GM23338 (cell line): ENCODE results near the gene TNS3. TPM values are rescaled to one million over a fixed set of nuclear protein-coding genes. Genes with fewer than 3 reads are reported as not detected.

Experiments used
- ATAC-seq: fragments of 200-7000 bp; cut with Tn5 transposase; 3 replicates; pipeline ENCODE4 v1.9.1; 2020
- DNase-seq: peaks from one replicate; pipeline ENCODE4 v3.0.0-alpha.2; 2015; ENCODE audit warnings: low spot score
- H2AFZ ChIP-seq: fragments of 200-600 bp; sonication (generic); 2 replicates; pipeline ENCODE4 v1.8.0; 2016; ENCODE audit warnings: antibody characterized with exemption, mild to moderate bottlenecking, moderate library complexity
- H3F3A ChIP-seq: fragments of 200-600 bp; sonication (generic); replicated peaks from 2 replicates; pipeline ENCODE4 v1.8.0; 2017; ENCODE audit warnings: antibody characterized with exemption, mixed run types, low read depth
- H3K27ac ChIP-seq: fragments of 200-600 bp; sonication (generic); 2 replicates; pipeline ENCODE4 v1.6.1; 2016; ENCODE audit warnings: low read depth
- H3K27me3 ChIP-seq: fragments of 200-600 bp; sonication (generic); 2 replicates; pipeline ENCODE4 v1.8.0; 2016; ENCODE audit warnings: mild to moderate bottlenecking, mixed run types, moderate library complexity; ENCODE audit not compliant: insufficient read depth
- H3K36me3 ChIP-seq: fragments of 200-600 bp; sonication (generic); 2 replicates; pipeline ENCODE4 v1.8.0; 2016; ENCODE audit warnings: mild to moderate bottlenecking; ENCODE audit not compliant: insufficient read depth
- H3K4me1 ChIP-seq: fragments of 200-600 bp; sonication (generic); 2 replicates; pipeline ENCODE4 v1.8.0; 2016; ENCODE audit warnings: mild to moderate bottlenecking, moderate library complexity; ENCODE audit not compliant: insufficient read depth
- H3K4me2 ChIP-seq: fragments of 200-600 bp; sonication (generic); 2 replicates; pipeline ENCODE4 v1.7.1; 2017; ENCODE audit warnings: mixed run types
- H3K4me3 ChIP-seq: fragments of 200-600 bp; sonication (generic); 2 replicates; pipeline ENCODE4 v1.6.1; 2016; ENCODE audit warnings: mixed run types
- H3K79me2 ChIP-seq: fragments of 200-600 bp; sonication (generic); replicated peaks from 2 replicates; pipeline ENCODE4 v1.8.0; 2017; ENCODE audit warnings: mild to moderate bottlenecking; ENCODE audit not compliant: insufficient read depth
- H3K9me2 ChIP-seq: fragments of 200-600 bp; sonication (generic); 2 replicates; pipeline ENCODE4 v1.8.0; 2017; ENCODE audit not compliant: insufficient read depth
- H4K20me1 ChIP-seq: fragments of 200-600 bp; sonication (generic); replicated peaks from 2 replicates; pipeline ENCODE4 v1.8.0; 2017; ENCODE audit warnings: mild to moderate bottlenecking; ENCODE audit not compliant: insufficient read depth
- H3K27ac Mint-ChIP-seq: 2 replicates; pipeline ENCODE4 v1.8.0; 2020; ENCODE audit warnings: inconsistent platforms, mild to moderate bottlenecking, moderate library complexity, mixed read lengths
- H3K27me3 Mint-ChIP-seq: 3 replicates; pipeline ENCODE4 v1.8.0; 2022; ENCODE audit warnings: low read depth, mild to moderate bottlenecking, moderate library complexity, mixed read lengths, inconsistent platforms; ENCODE audit not compliant: insufficient read depth, poor library complexity
- H3K36me3 Mint-ChIP-seq: 3 replicates; pipeline ENCODE4 v1.8.0; 2021; ENCODE audit warnings: low read depth, mild to moderate bottlenecking, inconsistent platforms, moderate library complexity, mixed read lengths
- H3K4me1 Mint-ChIP-seq: 3 replicates; pipeline ENCODE4 v1.8.0; 2020; ENCODE audit warnings: mild to moderate bottlenecking, inconsistent platforms, mixed read lengths
- H3K4me3 Mint-ChIP-seq: 3 replicates; pipeline ENCODE4 v1.8.0; 2021; ENCODE audit warnings: moderate library complexity, mild to moderate bottlenecking, inconsistent platforms, mixed read lengths
- H3K9me3 Mint-ChIP-seq: 3 replicates; pipeline ENCODE4 v1.8.0; 2020; ENCODE audit warnings: moderate library complexity, mild to moderate bottlenecking, inconsistent platforms, mixed read lengths
- EZH2phosphoT487 ChIP-seq: fragments of 200-600 bp; sonication (generic); IDR thresholded peaks from one replicate; pipeline ENCODE4 v1.8.1; 2018; ENCODE audit warnings: antibody characterized with exemption; ENCODE audit not compliant: unreplicated experiment
- JUNB ChIP-seq: IDR thresholded peaks from one replicate; pipeline ENCODE4 v1.6.1; 2016; ENCODE audit warnings: antibody characterized with exemption; ENCODE audit not compliant: unreplicated experiment
- NANOG ChIP-seq: IDR thresholded peaks from 2 replicates; pipeline ENCODE4 v1.6.1; 2016; ENCODE audit warnings: antibody characterized with exemption, borderline replicate concordance
- ZNF114 ChIP-seq: fragments of 250-450 bp; sonication (Bioruptor Pico); IDR thresholded peaks from 2 replicates; pipeline ENCODE4 v1.5.0; 2020; ENCODE audit warnings: mild to moderate bottlenecking, moderate library complexity
- ZNF331 ChIP-seq: fragments of 250-450 bp; sonication (Bioruptor Pico); IDR thresholded peaks from 2 replicates; pipeline ENCODE4 v1.5.0; 2020; ENCODE audit warnings: low read depth, mild to moderate bottlenecking, moderate library complexity
- polyA plus RNA-seq: library from polyadenylated mRNA; unstranded; fragments of >200 nt; fragmentation: Nextera tagmentation; extraction: Ambion mirVana; gene quantifications from 2 replicates; pipeline ENCODE4 v1.2.1, GENCODE V29; 2016
- total RNA-seq: library from RNA; depleted of rRNA; stranded (reverse); fragments of >200 nt; shearing (Covaris generic); gene quantifications from 2 replicates; pipeline ENCODE4 v1.2.3, GENCODE V29; 2014
- TF ChIP-seq, protein P1 (sequence below): fragments of 250-450 bp; sonication (Bioruptor Pico); IDR thresholded peaks from 2 replicates; pipeline ENCODE4 v1.5.0; 2020; ENCODE audit warnings: mild to moderate bottlenecking, moderate library complexity
- TF ChIP-seq, protein P2 (sequence below), 2 experiments: fragments of 200-600 bp in 1 of 2; sonication (generic) in 1 of 2; conservative IDR thresholded peaks; 2 replicates each; pipeline versions ENCODE4 v1.5.1 to v1.6.1; 2016 to 2017; ENCODE audit warnings: antibody characterized with exemption in 2 of 2, low read depth in 2 of 2, mild to moderate bottlenecking in 2 of 2, moderate library complexity in 1 of 2

Gene TNS3
- total and polyA plus RNA-seq, 2 experiments from 2014 or later: 6.2 to 28.7 TPM

- H3K4me1 ChIP-seq: no peaks in the 10 kb centered on the region
- H3K4me3 Mint-ChIP-seq: no peak overlapping the region
- H3K36me3 ChIP-seq: peaks cover 7% of the 10 kb centered on the region; the same call in 1 of the 2 replicates
- peaks cover 33% of the 10 kb centered on the region for H3K9me3 Mint-ChIP-seq
- TF ChIP-seq, protein P1, sequence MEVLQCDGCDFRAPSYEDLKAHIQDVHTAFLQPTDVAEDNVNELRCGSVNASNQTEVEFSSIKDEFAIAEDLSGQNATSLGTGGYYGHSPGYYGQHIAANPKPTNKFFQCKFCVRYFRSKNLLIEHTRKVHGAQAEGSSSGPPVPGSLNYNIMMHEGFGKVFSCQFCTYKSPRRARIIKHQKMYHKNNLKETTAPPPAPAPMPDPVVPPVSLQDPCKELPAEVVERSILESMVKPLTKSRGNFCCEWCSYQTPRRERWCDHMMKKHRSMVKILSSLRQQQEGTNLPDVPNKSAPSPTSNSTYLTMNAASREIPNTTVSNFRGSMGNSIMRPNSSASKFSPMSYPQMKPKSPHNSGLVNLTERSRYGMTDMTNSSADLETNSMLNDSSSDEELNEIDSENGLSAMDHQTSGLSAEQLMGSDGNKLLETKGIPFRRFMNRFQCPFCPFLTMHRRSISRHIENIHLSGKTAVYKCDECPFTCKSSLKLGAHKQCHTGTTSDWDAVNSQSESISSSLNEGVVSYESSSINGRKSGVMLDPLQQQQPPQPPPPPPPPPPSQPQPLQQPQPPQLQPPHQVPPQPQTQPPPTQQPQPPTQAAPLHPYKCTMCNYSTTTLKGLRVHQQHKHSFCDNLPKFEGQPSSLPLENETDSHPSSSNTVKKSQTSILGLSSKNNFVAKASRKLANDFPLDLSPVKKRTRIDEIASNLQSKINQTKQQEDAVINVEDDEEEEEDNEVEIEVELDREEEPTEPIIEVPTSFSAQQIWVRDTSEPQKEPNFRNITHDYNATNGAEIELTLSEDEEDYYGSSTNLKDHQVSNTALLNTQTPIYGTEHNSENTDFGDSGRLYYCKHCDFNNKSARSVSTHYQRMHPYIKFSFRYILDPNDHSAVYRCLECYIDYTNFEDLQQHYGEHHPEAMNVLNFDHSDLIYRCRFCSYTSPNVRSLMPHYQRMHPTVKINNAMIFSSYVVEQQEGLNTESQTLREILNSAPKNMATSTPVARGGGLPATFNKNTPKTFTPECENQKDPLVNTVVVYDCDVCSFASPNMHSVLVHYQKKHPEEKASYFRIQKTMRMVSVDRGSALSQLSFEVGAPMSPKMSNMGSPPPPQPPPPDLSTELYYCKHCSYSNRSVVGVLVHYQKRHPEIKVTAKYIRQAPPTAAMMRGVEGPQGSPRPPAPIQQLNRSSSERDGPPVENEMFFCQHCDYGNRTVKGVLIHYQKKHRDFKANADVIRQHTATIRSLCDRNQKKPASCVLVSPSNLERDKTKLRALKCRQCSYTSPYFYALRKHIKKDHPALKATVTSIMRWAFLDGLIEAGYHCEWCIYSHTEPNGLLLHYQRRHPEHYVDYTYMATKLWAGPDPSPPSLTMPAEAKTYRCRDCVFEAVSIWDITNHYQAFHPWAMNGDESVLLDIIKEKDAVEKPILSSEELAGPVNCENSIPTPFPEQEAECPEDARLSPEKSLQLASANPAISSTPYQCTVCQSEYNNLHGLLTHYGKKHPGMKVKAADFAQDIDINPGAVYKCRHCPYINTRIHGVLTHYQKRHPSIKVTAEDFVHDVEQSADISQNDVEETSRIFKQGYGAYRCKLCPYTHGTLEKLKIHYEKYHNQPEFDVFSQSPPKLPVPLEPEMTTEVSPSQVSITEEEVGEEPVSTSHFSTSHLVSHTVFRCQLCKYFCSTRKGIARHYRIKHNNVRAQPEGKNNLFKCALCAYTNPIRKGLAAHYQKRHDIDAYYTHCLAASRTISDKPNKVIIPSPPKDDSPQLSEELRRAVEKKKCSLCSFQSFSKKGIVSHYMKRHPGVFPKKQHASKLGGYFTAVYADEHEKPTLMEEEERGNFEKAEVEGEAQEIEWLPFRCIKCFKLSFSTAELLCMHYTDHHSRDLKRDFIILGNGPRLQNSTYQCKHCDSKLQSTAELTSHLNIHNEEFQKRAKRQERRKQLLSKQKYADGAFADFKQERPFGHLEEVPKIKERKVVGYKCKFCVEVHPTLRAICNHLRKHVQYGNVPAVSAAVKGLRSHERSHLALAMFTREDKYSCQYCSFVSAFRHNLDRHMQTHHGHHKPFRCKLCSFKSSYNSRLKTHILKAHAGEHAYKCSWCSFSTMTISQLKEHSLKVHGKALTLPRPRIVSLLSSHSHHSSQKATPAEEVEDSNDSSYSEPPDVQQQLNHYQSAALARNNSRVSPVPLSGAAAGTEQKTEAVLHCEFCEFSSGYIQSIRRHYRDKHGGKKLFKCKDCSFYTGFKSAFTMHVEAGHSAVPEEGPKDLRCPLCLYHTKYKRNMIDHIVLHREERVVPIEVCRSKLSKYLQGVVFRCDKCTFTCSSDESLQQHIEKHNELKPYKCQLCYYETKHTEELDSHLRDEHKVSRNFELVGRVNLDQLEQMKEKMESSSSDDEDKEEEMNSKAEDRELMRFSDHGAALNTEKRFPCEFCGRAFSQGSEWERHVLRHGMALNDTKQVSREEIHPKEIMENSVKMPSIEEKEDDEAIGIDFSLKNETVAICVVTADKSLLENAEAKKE (CRISPR knock-in tag): no peak
- H3K4me1 Mint-ChIP-seq: no peaks in the 10 kb centered on the region; the same call in 2 of the 3 replicates
- no peak overlapping the region for H3K4me3 ChIP-seq
- H3K27me3 ChIP-seq: no peaks in the 10 kb centered on the region
- no peak overlapping the region for H3K27ac ChIP-seq
- peaks cover 16% of the 10 kb centered on the region for H3K36me3 Mint-ChIP-seq
- H3K27me3 Mint-ChIP-seq: peaks cover 6% of the 10 kb centered on the region
- H3K79me2 ChIP-seq: no peaks in the 10 kb centered on the region
- no peaks in the 10 kb centered on the region for H3K9me2 ChIP-seq
- no peaks in the 10 kb centered on the region for H4K20me1 ChIP-seq
- DNase-seq (no peak), ATAC-seq (no peak)
- no peak overlapping the region for H2AFZ ChIP-seq
- H3K27ac Mint-ChIP-seq: no peak overlapping the region
- H3K4me2 ChIP-seq: no peak overlapping the region
- H3F3A ChIP-seq: no peaks in the 10 kb centered on the region
These were observed 19.4 kb upstream of the TNS3 start for GRCh38 chr7:47601119-47601880.

- no peak overlapping the region for H3K4me3 ChIP-seq
- no peaks in the 10 kb centered on the region for H3K27me3 ChIP-seq
- H3K79me2 ChIP-seq: no peaks in the 10 kb centered on the region
- no peaks in the 10 kb centered on the region for H3K9me2 ChIP-seq
- H3K4me1 ChIP-seq: no peaks in the 10 kb centered on the region
- H3F3A ChIP-seq: no peaks in the 10 kb centered on the region
- H3K27me3 Mint-ChIP-seq: peaks cover 5% of the 10 kb centered on the region
- peaks cover 18% of the 10 kb centered on the region for H3K36me3 Mint-ChIP-seq
- peaks cover 37% of the 10 kb centered on the region for H3K9me3 Mint-ChIP-seq
- no peak overlapping the region for H3K4me3 Mint-ChIP-seq
- DNase-seq: no peak
- H3K27ac ChIP-seq: no peak overlapping the region
- ATAC-seq: no peak
- H3K27ac Mint-ChIP-seq: no peak overlapping the region
- no peaks in the 10 kb centered on the region for H4K20me1 ChIP-seq
- no peak overlapping the region for H3K4me2 ChIP-seq
- H3K36me3 ChIP-seq: peaks cover 7% of the 10 kb centered on the region; the same call in 1 of the 2 replicates
- no peak overlapping the region for H2AFZ ChIP-seq
- no peaks in the 10 kb centered on the region; the same call in 2 of the 3 replicates for H3K4me1 Mint-ChIP-seq
- TF ChIP-seq, protein P2, sequence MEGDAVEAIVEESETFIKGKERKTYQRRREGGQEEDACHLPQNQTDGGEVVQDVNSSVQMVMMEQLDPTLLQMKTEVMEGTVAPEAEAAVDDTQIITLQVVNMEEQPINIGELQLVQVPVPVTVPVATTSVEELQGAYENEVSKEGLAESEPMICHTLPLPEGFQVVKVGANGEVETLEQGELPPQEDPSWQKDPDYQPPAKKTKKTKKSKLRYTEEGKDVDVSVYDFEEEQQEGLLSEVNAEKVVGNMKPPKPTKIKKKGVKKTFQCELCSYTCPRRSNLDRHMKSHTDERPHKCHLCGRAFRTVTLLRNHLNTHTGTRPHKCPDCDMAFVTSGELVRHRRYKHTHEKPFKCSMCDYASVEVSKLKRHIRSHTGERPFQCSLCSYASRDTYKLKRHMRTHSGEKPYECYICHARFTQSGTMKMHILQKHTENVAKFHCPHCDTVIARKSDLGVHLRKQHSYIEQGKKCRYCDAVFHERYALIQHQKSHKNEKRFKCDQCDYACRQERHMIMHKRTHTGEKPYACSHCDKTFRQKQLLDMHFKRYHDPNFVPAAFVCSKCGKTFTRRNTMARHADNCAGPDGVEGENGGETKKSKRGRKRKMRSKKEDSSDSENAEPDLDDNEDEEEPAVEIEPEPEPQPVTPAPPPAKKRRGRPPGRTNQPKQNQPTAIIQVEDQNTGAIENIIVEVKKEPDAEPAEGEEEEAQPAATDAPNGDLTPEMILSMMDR (conservative IDR thresholded peaks at IDR 0.05; ENCODE audit: low read depth in 2 of 2): no peak
- TF ChIP-seq NANOG (no peak), EZH2phosphoT487 (no peak), JUNB (no peak), ZNF331 (no peak), ZNF114 (CRISPR knock-in tag) (no peak)
These were observed 18.5 kb upstream of the TNS3 start for GRCh38 chr7:47600199-47601118.
